ENCODE measurements around the gene HPS4.

DNA sequence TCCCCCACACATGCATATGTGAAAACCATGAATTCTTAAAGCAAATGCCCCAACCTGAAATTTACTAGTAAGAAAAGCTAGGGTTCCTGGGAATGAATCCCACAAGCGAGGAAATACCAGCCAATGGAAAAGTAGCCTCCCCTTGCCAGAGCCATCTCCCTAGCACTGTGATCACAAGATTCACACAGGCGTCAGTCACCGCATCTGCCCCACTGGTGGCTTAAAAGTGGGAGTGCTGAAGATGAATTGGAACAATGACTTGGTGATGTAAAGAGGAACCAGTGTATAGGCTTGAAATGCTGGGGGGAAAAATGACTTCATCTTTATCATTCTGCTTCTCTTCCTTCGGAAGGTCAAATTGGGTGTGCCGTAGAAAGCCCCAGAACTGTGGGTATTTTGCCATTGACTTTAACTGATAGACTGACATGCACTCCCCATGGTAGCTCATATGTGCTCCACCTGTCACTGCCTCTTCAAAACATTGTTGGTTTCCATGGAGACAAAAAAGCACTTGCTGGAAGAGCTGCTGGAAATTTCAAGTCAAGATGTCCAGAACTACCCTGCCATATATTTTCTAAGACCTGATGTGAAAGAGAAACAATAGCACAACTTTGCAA, 73.8 kb downstream of the HPS4 start:
- TF ChIP-seq, protein P1, sequence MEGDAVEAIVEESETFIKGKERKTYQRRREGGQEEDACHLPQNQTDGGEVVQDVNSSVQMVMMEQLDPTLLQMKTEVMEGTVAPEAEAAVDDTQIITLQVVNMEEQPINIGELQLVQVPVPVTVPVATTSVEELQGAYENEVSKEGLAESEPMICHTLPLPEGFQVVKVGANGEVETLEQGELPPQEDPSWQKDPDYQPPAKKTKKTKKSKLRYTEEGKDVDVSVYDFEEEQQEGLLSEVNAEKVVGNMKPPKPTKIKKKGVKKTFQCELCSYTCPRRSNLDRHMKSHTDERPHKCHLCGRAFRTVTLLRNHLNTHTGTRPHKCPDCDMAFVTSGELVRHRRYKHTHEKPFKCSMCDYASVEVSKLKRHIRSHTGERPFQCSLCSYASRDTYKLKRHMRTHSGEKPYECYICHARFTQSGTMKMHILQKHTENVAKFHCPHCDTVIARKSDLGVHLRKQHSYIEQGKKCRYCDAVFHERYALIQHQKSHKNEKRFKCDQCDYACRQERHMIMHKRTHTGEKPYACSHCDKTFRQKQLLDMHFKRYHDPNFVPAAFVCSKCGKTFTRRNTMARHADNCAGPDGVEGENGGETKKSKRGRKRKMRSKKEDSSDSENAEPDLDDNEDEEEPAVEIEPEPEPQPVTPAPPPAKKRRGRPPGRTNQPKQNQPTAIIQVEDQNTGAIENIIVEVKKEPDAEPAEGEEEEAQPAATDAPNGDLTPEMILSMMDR (conservative IDR thresholded peaks at IDR 0.05; ENCODE audit: low read depth, low read length): no peak
- TF ChIP-seq EZH2 (IDR thresholded peaks at IDR 0.05; ENCODE audit: low read length, unreplicated experiment) (no peak), EZH2phosphoT487 (IDR thresholded peaks at IDR 0.05; ENCODE audit: borderline replicate concordance, low read length) (no peak)

Data from PC-3 (cell line).